Naive B cell (primary cell): Measurements from ENCODE around the gene ONECUT3. TPM values are rescaled to one million over a fixed set of nuclear protein-coding genes. Genes with fewer than 3 reads are reported as not detected.

ENCODE experiments used
- ATAC-seq, 2 donors: fragments of 150-1000 bp; cut with Tn5 transposase; 2 replicates each; pipeline ENCODE4 v1.10.0; 2021; ENCODE audit warnings: low read depth in 2 of 2, mild to moderate bottlenecking in 2 of 2, moderate library complexity in 2 of 2
- DNase-seq: peaks from one replicate; pipeline ENCODE4 v3.0.0; 2022
- H3K27ac Mint-ChIP-seq, 6 donors: one replicate each; pipeline ENCODE4 v1.8.0; 2020 to 2022; ENCODE audit warnings: mild to moderate bottlenecking in 6 of 6, mixed read lengths in 6 of 6, moderate library complexity in 5 of 6, inconsistent platforms in 2 of 6
- H3K27me3 Mint-ChIP-seq, 3 donors: one replicate each; pipeline ENCODE4 v1.8.0; 2021 to 2022; ENCODE audit warnings: mixed read lengths in 3 of 3, mild to moderate bottlenecking in 1 of 3
- H3K36me3 Mint-ChIP-seq, 2 donors: one replicate each; pipeline ENCODE4 v1.8.0; 2020 to 2022; ENCODE audit warnings: mixed read lengths in 2 of 2, inconsistent platforms in 1 of 2, mild to moderate bottlenecking in 1 of 2
- H3K4me1 Mint-ChIP-seq, 3 donors: one replicate each; pipeline ENCODE4 v1.8.0; 2020 to 2022; ENCODE audit warnings: mixed read lengths in 3 of 3, inconsistent platforms in 1 of 3, mild to moderate bottlenecking in 1 of 3, moderate library complexity in 1 of 3
- H3K4me3 Mint-ChIP-seq, 8 donors: one replicate each; pipeline ENCODE4 v1.8.0; 2020 to 2022; ENCODE audit warnings: mild to moderate bottlenecking in 8 of 8, mixed read lengths in 8 of 8, moderate library complexity in 8 of 8, inconsistent platforms in 2 of 8
- H3K9me3 Mint-ChIP-seq, 7 donors: one replicate each; pipeline ENCODE4 v1.8.0; 2020 to 2022; ENCODE audit warnings: mixed read lengths in 7 of 7, mild to moderate bottlenecking in 5 of 7, inconsistent platforms in 2 of 7, moderate library complexity in 1 of 7
- polyA plus RNA-seq, 6 donors: library from polyadenylated mRNA; unstranded; fragments of 300-500 nt; fragmentation: Illumina TruSeq; gene quantifications; one replicate each; pipeline ENCODE4 v1.2.3, GENCODE V29; 2021; ENCODE audit warnings: low read depth in 6 of 6

Gene ONECUT3
- polyA plus RNA-seq, 6 donors from 2014 or later, result not detected

- no peak for ATAC-seq
- no peak for DNase-seq
- Mint-ChIP-seq H3K27me3 (no peaks in the 10 kb centered on the region), H3K9me3 (no peaks in the 10 kb centered on the region), H3K27ac (peak overlapping the region in 1 of 6 donors; percentile 66), H3K36me3 (peaks cover 0 to 1% of the 10 kb centered on the region in 2 donors), H3K4me3 (no peak overlapping the region), H3K4me1 (peaks cover 15 to 20% (median 16%) of the 10 kb centered on the region in 3 donors)
These were observed 61.7 kb downstream of the ONECUT3 start for GRCh38 chr19:1814833-1815604.

- no peaks in the 10 kb centered on the region for H3K9me3 Mint-ChIP-seq
- H3K4me3 Mint-ChIP-seq, result no peak overlapping the region
- ATAC-seq (no peak), DNase-seq (no peak)
- no peaks in the 10 kb centered on the region for H3K27me3 Mint-ChIP-seq
- peaks cover 0 to 6% of the 10 kb centered on the region in 2 donors for H3K36me3 Mint-ChIP-seq
- no peak overlapping the region for H3K27ac Mint-ChIP-seq
- H3K4me1 Mint-ChIP-seq, result peaks cover 13 to 20% (median 16%) of the 10 kb centered on the region in 3 donors
These were observed 62.6 kb downstream of the ONECUT3 start for GRCh38 chr19:1815605-1816529.

- H3K4me3 Mint-ChIP-seq, result no peak overlapping the region
- ATAC-seq (no peak), DNase-seq (no peak)
- H3K36me3 Mint-ChIP-seq, result peaks cover 0 to 6% of the 10 kb centered on the region in 2 donors
- peaks cover 11 to 19% (median 14%) of the 10 kb centered on the region in 3 donors for H3K4me1 Mint-ChIP-seq
- no peaks in the 10 kb centered on the region for H3K9me3 Mint-ChIP-seq
- no peaks in the 10 kb centered on the region for H3K27me3 Mint-ChIP-seq
- H3K27ac Mint-ChIP-seq, result no peak overlapping the region
These were observed 63.4 kb downstream of the ONECUT3 start for GRCh38 chr19:1816530-1817298.

- Mint-ChIP-seq H3K4me3 (no peak overlapping the region), H3K9me3 (no peaks in the 10 kb centered on the region)
- ATAC-seq, result no peak
These were observed 64.4 kb downstream of the ONECUT3 start for GRCh38 chr19:1817553-1818179.

GRCh38 chr19:1818549-1819195, 65.4 kb downstream of the ONECUT3 start:
- ATAC-seq (no peak), DNase-seq (no peak)
- H3K27ac Mint-ChIP-seq, result no peak overlapping the region
- peaks cover 0 to 6% (median 3%) of the 10 kb centered on the region in 3 donors for H3K4me1 Mint-ChIP-seq
- no peaks in the 10 kb centered on the region for H3K27me3 Mint-ChIP-seq
- H3K36me3 Mint-ChIP-seq, result peaks cover 0 to 6% of the 10 kb centered on the region in 2 donors
- no peak overlapping the region for H3K4me3 Mint-ChIP-seq
- no peaks in the 10 kb centered on the region for H3K9me3 Mint-ChIP-seq

More at GRCh38 chr19:1817553-1818179, 64.4 kb downstream of the ONECUT3 start:
- DNase-seq, result no peak
- no peak overlapping the region for H3K27ac Mint-ChIP-seq
- H3K27me3 Mint-ChIP-seq, result no peaks in the 10 kb centered on the region
- H3K4me1 Mint-ChIP-seq, result peaks cover 6 to 13% (median 11%) of the 10 kb centered on the region in 3 donors
- H3K36me3 Mint-ChIP-seq, result peaks cover 0 to 6% of the 10 kb centered on the region in 2 donors

- Mint-ChIP-seq H3K36me3 (peaks cover 0 to 6% of the 10 kb centered on the region in 2 donors), H3K4me1 (peaks cover 0 to 6% (median 0%) of the 10 kb centered on the region in 3 donors), H3K27me3 (no peaks in the 10 kb centered on the region), H3K27ac (no peak overlapping the region), H3K4me3 (no peak overlapping the region), H3K9me3 (no peaks in the 10 kb centered on the region)
- ATAC-seq, result no peak
- DNase-seq, result no peak
These were observed 66.3 kb downstream of the ONECUT3 start for GRCh38 chr19:1819341-1820255.

GRCh38 chr19:1822210-1822609, 68.9 kb downstream of the ONECUT3 start:
- Mint-ChIP-seq H3K27me3 (no peaks in the 10 kb centered on the region), H3K4me3 (peak overlapping the region in 1 of 8 donors; percentile 32), H3K27ac (no peak overlapping the region), H3K36me3 (peaks cover 0 to 11% of the 10 kb centered on the region in 2 donors), H3K4me1 (peaks cover 5 to 12% (median 7%) of the 10 kb centered on the region in 3 donors), H3K9me3 (no peaks in the 10 kb centered on the region)
- DNase-seq, result no peak
- no peak for ATAC-seq

GRCh38 chr19:1823020-1823419, 69.7 kb downstream of the ONECUT3 start:
- no peak overlapping the region for H3K4me3 Mint-ChIP-seq
- H3K36me3 Mint-ChIP-seq, result peaks cover 0 to 11% of the 10 kb centered on the region in 2 donors

GRCh38 chr19:1823539-1824251, 70.4 kb downstream of the ONECUT3 start:
- Mint-ChIP-seq H3K27me3 (no peaks in the 10 kb centered on the region), H3K4me1 (peaks cover 5 to 12% (median 7%) of the 10 kb centered on the region in 3 donors), H3K4me3 (no peak overlapping the region), H3K9me3 (no peaks in the 10 kb centered on the region), H3K27ac (no peak overlapping the region), H3K36me3 (peaks cover 0 to 11% of the 10 kb centered on the region in 2 donors)
- DNase-seq (no peak), ATAC-seq (no peak)

More at GRCh38 chr19:1823020-1823419, 69.7 kb downstream of the ONECUT3 start:
- no peak overlapping the region for H3K27ac Mint-ChIP-seq
- ATAC-seq, result no peak
- no peaks in the 10 kb centered on the region for H3K9me3 Mint-ChIP-seq
- peaks cover 5 to 12% (median 7%) of the 10 kb centered on the region in 3 donors for H3K4me1 Mint-ChIP-seq
- no peaks in the 10 kb centered on the region for H3K27me3 Mint-ChIP-seq
- no peak for DNase-seq

- no peak for DNase-seq
- no peak for ATAC-seq
- Mint-ChIP-seq H3K9me3 (no peaks in the 10 kb centered on the region), H3K4me1 (peaks cover 5 to 12% (median 9%) of the 10 kb centered on the region in 3 donors), H3K27ac (no peak overlapping the region), H3K27me3 (no peaks in the 10 kb centered on the region), H3K4me3 (no peak overlapping the region), H3K36me3 (peaks cover 0 to 11% of the 10 kb centered on the region in 2 donors)
These were observed 70.9 kb downstream of the ONECUT3 start for GRCh38 chr19:1824252-1824622.

GRCh38 chr19:1825909-1826556, 72.7 kb downstream of the ONECUT3 start:
- peak; percentile 85 to 91 for ATAC-seq
- DNase-seq, result peak; percentile 73
- Mint-ChIP-seq H3K36me3 (peaks cover 0 to 5% of the 10 kb centered on the region in 2 donors), H3K27me3 (no peaks in the 10 kb centered on the region), H3K9me3 (no peaks in the 10 kb centered on the region), H3K27ac (peak overlapping the region in 1 of 6 donors; percentile 19), H3K4me1 (peaks cover 5 to 9% (median 6%) of the 10 kb centered on the region in 3 donors), H3K4me3 (no peak overlapping the region)
